GM12892 (cell line): ENCODE results near the gene KCNAB1.

ENCODE experiments used
- POLR2A ChIP-seq: IDR thresholded peaks from 2 replicates; pipeline ENCODE4 v1.6.1; 2011; ENCODE audit warnings: low read depth, low read length, control low read depth
- POLR2AphosphoS5 ChIP-seq: IDR thresholded peaks from 2 replicates; pipeline ENCODE4 v1.6.1; 2011; ENCODE audit warnings: low read depth, low read length, control low read depth
- TAF1 ChIP-seq: IDR thresholded peaks from 2 replicates; pipeline ENCODE4 v1.6.1; 2011; ENCODE audit warnings: low read depth, mild to moderate bottlenecking, control low read depth, low read length, borderline replicate concordance

GRCh38 chr3:156161172-156161571 lies 40.8 kb downstream of the KCNAB1 start:
- TF ChIP-seq POLR2A: no peak
- TF ChIP-seq POLR2AphosphoS5: no peak
- no peak for TF ChIP-seq TAF1
